DOHH2 (cell line): ENCODE data around the gene CILP.

Experiments used
- CTCF ChIP-seq: fragments of 200-600 bp; sonication (generic); IDR thresholded peaks from one replicate; pipeline ENCODE4 v1.5.1; 2014; ENCODE audit warnings: antibody characterized with exemption, mild to moderate bottlenecking, low read depth, low read length; ENCODE audit not compliant: poor library complexity, severe bottlenecking
- EZH2phosphoT487 ChIP-seq: fragments of 200-600 bp; sonication (generic); IDR thresholded peaks from 2 replicates; pipeline ENCODE4 v1.6.1; 2017; ENCODE audit warnings: borderline replicate concordance, mild to moderate bottlenecking, antibody characterized with exemption, low read length, moderate library complexity, mixed read lengths

DNA sequence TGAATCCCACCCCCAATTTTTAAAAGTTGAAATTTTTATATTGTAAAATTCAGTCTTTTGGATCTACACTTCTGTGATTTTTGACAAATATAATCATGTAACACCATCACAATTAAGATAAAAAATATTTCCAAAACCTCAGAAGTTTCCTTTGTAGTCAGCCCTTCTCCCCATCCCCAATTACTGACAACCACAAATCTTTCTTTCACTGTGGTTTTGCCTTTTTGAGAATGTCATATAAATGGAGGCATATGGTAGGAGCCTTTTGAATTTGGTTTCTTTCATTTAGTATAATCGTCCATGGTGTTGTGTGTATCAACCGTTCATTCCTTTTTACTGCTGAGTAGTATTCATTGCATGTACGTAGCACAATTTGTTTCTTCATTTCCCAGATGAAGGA is 7.9 kb upstream of the CILP start:
- no peak for TF ChIP-seq EZH2phosphoT487
- no peak for TF ChIP-seq CTCF
